ENCODE data around the gene NLRP3.
"Not testable (repeated sequence)": the region's sequence is repeated elsewhere in the genome, so short reads cannot be mapped to it uniquely, and the experiment has no call there.

Gene NLRP3

GRCh38 chr1:247378334-247379073, 37.5 kb upstream of the NLRP3 start:
- Mint-ChIP-seq H3K27ac (no peak overlapping the region), H3K4me1 (peaks cover 4% of the 10 kb centered on the region), H3K4me3 (no peak overlapping the region), H3K9me3 (peaks cover 3% of the 10 kb centered on the region), H3K27me3 (peaks cover 13% of the 10 kb centered on the region), H3K36me3 (no peaks in the 10 kb centered on the region)
- DNase-seq (ENCODE audit: low spot score in 2 of 2): no peak
- ATAC-seq (ENCODE audit: low read depth): no peak

GRCh38 chr1:247385283-247385682, 30.7 kb upstream of the NLRP3 start:
- Mint-ChIP-seq H3K9me3 (peaks cover 1% of the 10 kb centered on the region), H3K27ac (no peak overlapping the region), H3K4me3 (no peak overlapping the region), H3K4me1 (peaks cover 4% of the 10 kb centered on the region), H3K27me3 (peaks cover 2% of the 10 kb centered on the region), H3K36me3 (peaks cover 3% of the 10 kb centered on the region)
- DNase-seq (ENCODE audit: low spot score in 2 of 2) (no peak), ATAC-seq (ENCODE audit: low read depth) (no peak)

- peaks cover 3% of the 10 kb centered on the region for H3K36me3 Mint-ChIP-seq
- peaks cover 1% of the 10 kb centered on the region for H3K9me3 Mint-ChIP-seq
- H3K27me3 Mint-ChIP-seq: no peaks in the 10 kb centered on the region
- DNase-seq (ENCODE audit: low spot score in 2 of 2) (no peak), ATAC-seq (ENCODE audit: low read depth) (no peak)
- H3K4me1 Mint-ChIP-seq: peaks cover 7% of the 10 kb centered on the region
- H3K27ac Mint-ChIP-seq: no peak overlapping the region
- no peak overlapping the region for H3K4me3 Mint-ChIP-seq
These were observed 29.8 kb upstream of the NLRP3 start for GRCh38 chr1:247386217-247386616.

- ATAC-seq (ENCODE audit: low read depth) (no peak), DNase-seq (ENCODE audit: low spot score in 2 of 2) (no peak)
- H3K36me3 Mint-ChIP-seq: peaks cover 3% of the 10 kb centered on the region
- no peaks in the 10 kb centered on the region for H3K27me3 Mint-ChIP-seq
- no peak overlapping the region for H3K27ac Mint-ChIP-seq
- H3K4me3 Mint-ChIP-seq: no peak overlapping the region
- H3K4me1 Mint-ChIP-seq: peaks cover 7% of the 10 kb centered on the region
- H3K9me3 Mint-ChIP-seq: peaks cover 1% of the 10 kb centered on the region
These were observed 29.3 kb upstream of the NLRP3 start for GRCh38 chr1:247386687-247387086.

GRCh38 chr1:247387096-247387495, 28.9 kb upstream of the NLRP3 start:
- Mint-ChIP-seq H3K27ac (no peak overlapping the region), H3K4me1 (peaks cover 7% of the 10 kb centered on the region), H3K27me3 (no peaks in the 10 kb centered on the region), H3K9me3 (peaks cover 1% of the 10 kb centered on the region), H3K4me3 (no peak overlapping the region), H3K36me3 (peaks cover 3% of the 10 kb centered on the region)
- ATAC-seq (ENCODE audit: low read depth): no peak
- no peak for DNase-seq (ENCODE audit: low spot score in 2 of 2)

- no peak for DNase-seq (ENCODE audit: low spot score in 2 of 2)
- H3K4me1 Mint-ChIP-seq: peaks cover 7% of the 10 kb centered on the region
- H3K4me3 Mint-ChIP-seq: no peak overlapping the region
- no peaks in the 10 kb centered on the region for H3K27me3 Mint-ChIP-seq
- no peak overlapping the region for H3K27ac Mint-ChIP-seq
- no peak for ATAC-seq (ENCODE audit: low read depth)
- H3K36me3 Mint-ChIP-seq: peaks cover 3% of the 10 kb centered on the region
- peaks cover 1% of the 10 kb centered on the region for H3K9me3 Mint-ChIP-seq
These were observed 28.4 kb upstream of the NLRP3 start for GRCh38 chr1:247387565-247387964.

- Mint-ChIP-seq H3K27ac (peak overlapping the region; percentile 49), H3K36me3 (no peaks in the 10 kb centered on the region), H3K9me3 (no peaks in the 10 kb centered on the region), H3K4me3 (peak overlapping the region; percentile 73), H3K4me1 (peaks cover 7% of the 10 kb centered on the region), H3K27me3 (no peaks in the 10 kb centered on the region)
- DNase-seq (ENCODE audit: low spot score in 2 of 2) (peak; percentile 90 to 92), ATAC-seq (ENCODE audit: low read depth) (peak; percentile 98)
These were observed 25.7 kb upstream of the NLRP3 start for GRCh38 chr1:247390116-247390791.

- no peaks in the 10 kb centered on the region for H3K27me3 Mint-ChIP-seq
- no peaks in the 10 kb centered on the region for H3K36me3 Mint-ChIP-seq
- H3K9me3 Mint-ChIP-seq: no peaks in the 10 kb centered on the region
- peak overlapping the region; percentile 16 for H3K27ac Mint-ChIP-seq
- DNase-seq (ENCODE audit: low spot score in 2 of 2) (no peak), ATAC-seq (ENCODE audit: low read depth) (no peak)
- peaks cover 7% of the 10 kb centered on the region for H3K4me1 Mint-ChIP-seq
- H3K4me3 Mint-ChIP-seq: no peak overlapping the region
These were observed 25.0 kb upstream of the NLRP3 start for GRCh38 chr1:247390996-247391395.

GRCh38 chr1:247392088-247392487, 23.9 kb upstream of the NLRP3 start:
- ATAC-seq (ENCODE audit: low read depth) (no peak), DNase-seq (ENCODE audit: low spot score in 2 of 2) (no peak)
- H3K27ac Mint-ChIP-seq: peak overlapping the region; percentile 11
- H3K27me3 Mint-ChIP-seq: no peaks in the 10 kb centered on the region
- no peaks in the 10 kb centered on the region for H3K36me3 Mint-ChIP-seq
- no peak overlapping the region for H3K4me3 Mint-ChIP-seq
- H3K9me3 Mint-ChIP-seq: no peaks in the 10 kb centered on the region
- H3K4me1 Mint-ChIP-seq: peaks cover 7% of the 10 kb centered on the region

- H3K9me3 Mint-ChIP-seq; H3K4me1 Mint-ChIP-seq; ATAC-seq (ENCODE audit: low read depth); DNase-seq (ENCODE audit: low spot score in 2 of 2); H3K4me3 Mint-ChIP-seq; H3K27me3 Mint-ChIP-seq; H3K36me3 Mint-ChIP-seq; H3K27ac Mint-ChIP-seq: not testable (repeated sequence)
These were observed 20.9 kb upstream of the NLRP3 start for GRCh38 chr1:247395075-247395474.

- H3K36me3 Mint-ChIP-seq: no peaks in the 10 kb centered on the region
- DNase-seq (ENCODE audit: low spot score in 2 of 2): no peak
These were observed 15.3 kb upstream of the NLRP3 start for GRCh38 chr1:247400685-247401084.

GRCh38 chr1:247401310-247402119, 14.5 kb upstream of the NLRP3 start:
- DNase-seq (ENCODE audit: low spot score in 2 of 2): no peak
- Mint-ChIP-seq H3K36me3 (no peaks in the 10 kb centered on the region), H3K9me3 (peaks cover 2% of the 10 kb centered on the region), H3K4me1 (peaks cover 9% of the 10 kb centered on the region), H3K27ac (no peak overlapping the region), H3K4me3 (no peak overlapping the region), H3K27me3 (peaks cover 4% of the 10 kb centered on the region)
- ATAC-seq (ENCODE audit: low read depth): no peak

More at GRCh38 chr1:247400685-247401084, 15.3 kb upstream of the NLRP3 start:
- Mint-ChIP-seq H3K9me3 (peaks cover 2% of the 10 kb centered on the region), H3K27me3 (peaks cover 4% of the 10 kb centered on the region), H3K4me3 (no peak overlapping the region), H3K27ac (no peak overlapping the region), H3K4me1 (peaks cover 9% of the 10 kb centered on the region)
- ATAC-seq (ENCODE audit: low read depth): no peak

GRCh38 chr1:247402120-247402675, 13.8 kb upstream of the NLRP3 start:
- DNase-seq (ENCODE audit: low spot score in 2 of 2): no peak
- peaks cover 2% of the 10 kb centered on the region for H3K9me3 Mint-ChIP-seq
- H3K4me1 Mint-ChIP-seq: peaks cover 11% of the 10 kb centered on the region
- H3K27ac Mint-ChIP-seq: no peak overlapping the region
- H3K36me3 Mint-ChIP-seq: no peaks in the 10 kb centered on the region
- H3K4me3 Mint-ChIP-seq: no peak overlapping the region
- peaks cover 4% of the 10 kb centered on the region for H3K27me3 Mint-ChIP-seq
- ATAC-seq (ENCODE audit: low read depth): no peak
